K562 (cell line): Measurements from ENCODE around the gene S100A2. TPM values are rescaled to one million over a fixed set of nuclear protein-coding genes. Genes with fewer than 3 reads are reported as not detected.

Source experiments
- ARID1B ChIP-seq: fragments of 450-650 bp; IDR thresholded peaks from 2 replicates; pipeline ENCODE4 v1.6.1; 2016; ENCODE audit warnings: antibody characterized with exemption, mild to moderate bottlenecking, inconsistent platforms
- ATF6 ChIP-seq: sonication (generic); formaldehyde crosslinking; IDR thresholded peaks from 2 replicates; pipeline ENCODE4 v1.4.0; 2020; ENCODE audit warnings: mild to moderate bottlenecking, missing genetic modification reagents
- BRCA1 ChIP-seq, 2 experiments: fragments of 450-650 bp in 1 of 2; sonication (generic) in 1 of 2; formaldehyde crosslinking in 1 of 2; IDR thresholded peaks; 2 replicates each; pipeline versions ENCODE4 v1.5.0 to v1.6.1; 2017 to 2020; ENCODE audit warnings: mild to moderate bottlenecking in 1 of 2, missing genetic modification reagents in 1 of 2
- HNRNPK ChIP-seq: fragments of 200-400 bp; formaldehyde crosslinking; IDR thresholded peaks from one replicate; pipeline ENCODE4 v1.6.1; 2018; ENCODE audit warnings: mild to moderate bottlenecking, low read depth, low read length; ENCODE audit not compliant: poor library complexity, severe bottlenecking
- KAT7 ChIP-seq: sonication (generic); formaldehyde crosslinking; IDR thresholded peaks from 2 replicates; pipeline ENCODE4 v1.8.0; 2022; ENCODE audit warnings: missing genetic modification reagents, mild to moderate bottlenecking, borderline replicate concordance
- MED1 ChIP-seq: sonication (generic); formaldehyde crosslinking; IDR thresholded peaks from 2 replicates; pipeline ENCODE4 v1.8.1; 2023; ENCODE audit warnings: missing genetic modification reagents, borderline replicate concordance
- MTA3 ChIP-seq: fragments of 450-650 bp; formaldehyde crosslinking; IDR thresholded peaks from 2 replicates; pipeline ENCODE4 v1.6.1; 2017; ENCODE audit warnings: mild to moderate bottlenecking, borderline replicate concordance
- NCOA2 ChIP-seq, 2 experiments: fragments of 450-650 bp; IDR thresholded peaks; 2 replicates each; pipeline ENCODE4 v1.6.1; 2018; ENCODE audit warnings: mild to moderate bottlenecking in 2 of 2, moderate library complexity in 1 of 2; ENCODE audit not compliant: partially characterized antibody in 2 of 2
- NCOR1 ChIP-seq: fragments of 450-650 bp; IDR thresholded peaks from 2 replicates; pipeline ENCODE4 v1.6.1; 2016; ENCODE audit warnings: mild to moderate bottlenecking, moderate library complexity
- NFE2 ChIP-seq: IDR thresholded peaks from 2 replicates; pipeline ENCODE4 v1.6.1; 2014; ENCODE audit warnings: antibody characterized with exemption, low read depth
- NR2C1 ChIP-seq, 2 experiments: fragments of 450-650 bp; IDR thresholded peaks; 2 replicates each; pipeline ENCODE4 v1.6.1; 2017; ENCODE audit warnings: mild to moderate bottlenecking in 2 of 2, antibody characterized with exemption in 1 of 2, inconsistent platforms in 1 of 2, missing compliant biosample characterization in 1 of 2, missing genetic modification characterization in 1 of 2
- NRF1 ChIP-seq, 2 experiments: fragments of 450-650 bp; IDR thresholded peaks in 1 of 2; conservative IDR thresholded peaks in 1 of 2; 2 replicates each; pipeline ENCODE4 v1.6.1; 2014; ENCODE audit warnings: mild to moderate bottlenecking in 2 of 2
- SNAPC5 ChIP-seq: fragments of 250-450 bp; sonication (Bioruptor Pico); IDR thresholded peaks from 2 replicates; pipeline ENCODE4 v1.8.0; 2021; ENCODE audit warnings: moderate library complexity, mild to moderate bottlenecking, inconsistent platforms
- SP1 ChIP-seq: sonication (generic); formaldehyde crosslinking; IDR thresholded peaks from 2 replicates; pipeline ENCODE4 v1.8.1; 2022; ENCODE audit warnings: mild to moderate bottlenecking, missing genetic modification reagents
- TOE1 ChIP-seq, 2 experiments: fragments of 450-650 bp in 1 of 2; sonication (generic) in 1 of 2; formaldehyde crosslinking in 1 of 2; IDR thresholded peaks; 2 replicates each; pipeline versions ENCODE4 v1.7.1 to v1.8.0; 2016 to 2022; ENCODE audit warnings: borderline replicate concordance in 2 of 2, mild to moderate bottlenecking in 2 of 2, antibody characterized with exemption in 1 of 2, inconsistent platforms in 1 of 2, low read depth in 1 of 2, missing genetic modification reagents in 1 of 2, moderate library complexity in 1 of 2
- ZBTB8A ChIP-seq: fragments of 450-650 bp; IDR thresholded peaks from 2 replicates; pipeline ENCODE4 v1.6.1; 2018; ENCODE audit warnings: mild to moderate bottlenecking, moderate library complexity; ENCODE audit not compliant: partially characterized antibody
- ZFP36 ChIP-seq: fragments of 150-350 bp; IDR thresholded peaks from 2 replicates; pipeline ENCODE4 v1.6.1; 2018; ENCODE audit warnings: low read length, low read depth; ENCODE audit not compliant: partially characterized antibody
- polyA plus RNA-seq, 8 experiments: library from polyadenylated mRNA; depleted of rRNA in 4 of 8; stranded (reverse) in 5 of 8; unstranded in 3 of 8; fragments of >200 nt; fragmentation: Nextera tagmentation in 2 of 8; fragmentation: Illumina TruSeq in 1 of 8; extraction: Ambion mirVana in 2 of 8; extraction: Trizol in 1 of 8; gene quantifications; 2 replicates each; pipeline versions ENCODE4 v1.2.1 to v1.2.3, GENCODE V29; 2011 to 2014; ENCODE audit warnings: inconsistent platforms in 1 of 8, missing spikeins in 1 of 8
- total RNA-seq, 7 experiments: library from RNA; depleted of rRNA in 6 of 7; stranded (reverse); fragments of >200 nt in 6 of 7; fragmentation: Illumina TruSeq in 2 of 7; extraction: Trizol in 2 of 7; gene quantifications; 2 replicates each; pipeline versions ENCODE4 v1.2.1 to v1.2.3, GENCODE V29; 2011 to 2021; ENCODE audit warnings: low replicate concordance in 1 of 7
- TF ChIP-seq, protein P1 (sequence below): fragments of 450-650 bp; IDR thresholded peaks from 2 replicates; pipeline ENCODE4 v1.6.1; 2016; ENCODE audit warnings: borderline replicate concordance
- TF ChIP-seq, protein P2 (sequence below): sonication (generic); formaldehyde crosslinking; IDR thresholded peaks from 2 replicates; pipeline ENCODE4 v1.8.0; 2022; ENCODE audit warnings: missing genetic modification reagents, mild to moderate bottlenecking, moderate library complexity, borderline replicate concordance
- TF ChIP-seq, protein P3 (sequence below): fragments of 450-650 bp; formaldehyde crosslinking; IDR thresholded peaks from 2 replicates; pipeline ENCODE4 v1.4.0; 2022; ENCODE audit warnings: mild to moderate bottlenecking, moderate library complexity

Gene S100A2
- total and polyA plus RNA-seq, 9 of the 15 experiments (the other 6 are each of a cell fraction or from before 2014, with no cell fraction given) = 0.28 to 0.65 (median 0.44) TPM; not detected in 4

DNA sequence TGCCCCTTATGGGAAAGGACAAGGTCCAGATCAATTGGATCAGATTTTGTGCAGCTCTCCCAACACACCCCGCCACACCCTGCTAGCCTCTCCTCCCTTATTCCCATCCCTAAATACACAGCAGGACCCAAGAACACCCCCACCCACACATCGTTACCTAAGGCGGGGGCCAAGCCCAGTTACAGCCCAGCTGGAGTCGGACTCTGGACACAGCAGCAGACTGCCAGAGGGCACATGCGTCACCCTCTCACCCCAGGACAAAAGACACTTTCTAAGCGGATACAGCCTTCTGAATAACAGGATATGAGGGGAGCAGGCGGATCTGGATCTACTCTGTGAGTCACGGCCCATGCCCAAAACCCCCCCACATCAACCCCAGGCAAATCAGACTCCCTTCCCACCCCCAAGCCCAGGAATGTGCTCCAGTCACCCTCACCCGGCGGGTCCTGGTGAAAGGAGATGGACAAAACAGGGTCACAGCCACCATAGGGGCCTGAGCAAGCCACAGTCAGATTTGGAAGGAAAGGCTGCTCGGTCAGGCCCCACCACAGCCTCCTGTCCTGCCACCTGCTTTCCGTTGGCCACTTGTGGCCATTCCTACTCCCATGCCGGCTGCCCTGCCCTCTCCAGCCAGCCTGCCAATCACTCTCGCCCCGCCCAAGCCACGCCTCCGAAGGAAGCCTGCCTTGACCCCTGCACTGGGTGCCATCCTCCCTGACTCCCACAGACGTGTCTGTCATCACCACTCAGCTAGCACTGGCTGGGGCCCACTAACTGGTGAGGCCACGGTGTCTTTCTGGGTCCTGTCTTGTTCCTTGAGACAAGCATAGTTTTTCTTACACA is 43.3 kb upstream of the S100A2 start (continued):
- TF ChIP-seq, protein P1, sequence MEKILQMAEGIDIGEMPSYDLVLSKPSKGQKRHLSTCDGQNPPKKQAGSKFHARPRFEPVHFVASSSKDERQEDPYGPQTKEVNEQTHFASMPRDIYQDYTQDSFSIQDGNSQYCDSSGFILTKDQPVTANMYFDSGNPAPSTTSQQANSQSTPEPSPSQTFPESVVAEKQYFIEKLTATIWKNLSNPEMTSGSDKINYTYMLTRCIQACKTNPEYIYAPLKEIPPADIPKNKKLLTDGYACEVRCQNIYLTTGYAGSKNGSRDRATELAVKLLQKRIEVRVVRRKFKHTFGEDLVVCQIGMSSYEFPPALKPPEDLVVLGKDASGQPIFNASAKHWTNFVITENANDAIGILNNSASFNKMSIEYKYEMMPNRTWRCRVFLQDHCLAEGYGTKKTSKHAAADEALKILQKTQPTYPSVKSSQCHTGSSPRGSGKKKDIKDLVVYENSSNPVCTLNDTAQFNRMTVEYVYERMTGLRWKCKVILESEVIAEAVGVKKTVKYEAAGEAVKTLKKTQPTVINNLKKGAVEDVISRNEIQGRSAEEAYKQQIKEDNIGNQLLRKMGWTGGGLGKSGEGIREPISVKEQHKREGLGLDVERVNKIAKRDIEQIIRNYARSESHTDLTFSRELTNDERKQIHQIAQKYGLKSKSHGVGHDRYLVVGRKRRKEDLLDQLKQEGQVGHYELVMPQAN = no peak
- TF ChIP-seq ZFP36 (no peak), NFE2 (no peak), NRF1 (conservative IDR thresholded peaks at IDR 0.05 in 1 of 2, IDR thresholded peaks at IDR 0.05 in 1 of 2) (peak; percentile 6 to 39; a peak in 2 of 4 replicates), NCOR1 (peak; percentile 71), HNRNPK (no peak), ATF6 (CRISPR knock-in tag) (no peak), NCOA2 (IDR thresholded peaks at IDR 0.05; ENCODE audit: partially characterized antibody in 2 of 2) (no peak), SNAPC5 (CRISPR knock-in tag) (no peak), NR2C1 (IDR thresholded peaks at IDR 0.05) (peak; percentile 83), NR2C1 (tag; IDR thresholded peaks at IDR 0.05) (peak; percentile 84), ARID1B (peak; percentile 74), MED1 (CRISPR knock-in tag) (no peak), TOE1 (IDR thresholded peaks at IDR 0.05; ENCODE audit: borderline replicate concordance) (no peak), TOE1 (CRISPR knock-in tag; IDR thresholded peaks at IDR 0.05; ENCODE audit: borderline replicate concordance, low read depth) (no peak), MTA3 (peak; percentile 62; the same call in 1 of the 2 replicates), ZBTB8A (no peak), SP1 (CRISPR knock-in tag) (peak; percentile 67; the same call in 1 of the 2 replicates), KAT7 (no peak), BRCA1 (IDR thresholded peaks at IDR 0.05) (no peak), BRCA1 (CRISPR knock-in tag; IDR thresholded peaks at IDR 0.05) (no peak)
- TF ChIP-seq, protein P2, sequence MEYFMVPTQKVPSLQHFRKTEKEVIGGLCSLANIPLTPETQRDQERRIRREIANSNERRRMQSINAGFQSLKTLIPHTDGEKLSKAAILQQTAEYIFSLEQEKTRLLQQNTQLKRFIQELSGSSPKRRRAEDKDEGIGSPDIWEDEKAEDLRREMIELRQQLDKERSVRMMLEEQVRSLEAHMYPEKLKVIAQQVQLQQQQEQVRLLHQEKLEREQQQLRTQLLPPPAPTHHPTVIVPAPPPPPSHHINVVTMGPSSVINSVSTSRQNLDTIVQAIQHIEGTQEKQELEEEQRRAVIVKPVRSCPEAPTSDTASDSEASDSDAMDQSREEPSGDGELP (CRISPR knock-in tag) = peak; percentile 63; the same call in 1 of the 2 replicates
- TF ChIP-seq, protein P3, sequence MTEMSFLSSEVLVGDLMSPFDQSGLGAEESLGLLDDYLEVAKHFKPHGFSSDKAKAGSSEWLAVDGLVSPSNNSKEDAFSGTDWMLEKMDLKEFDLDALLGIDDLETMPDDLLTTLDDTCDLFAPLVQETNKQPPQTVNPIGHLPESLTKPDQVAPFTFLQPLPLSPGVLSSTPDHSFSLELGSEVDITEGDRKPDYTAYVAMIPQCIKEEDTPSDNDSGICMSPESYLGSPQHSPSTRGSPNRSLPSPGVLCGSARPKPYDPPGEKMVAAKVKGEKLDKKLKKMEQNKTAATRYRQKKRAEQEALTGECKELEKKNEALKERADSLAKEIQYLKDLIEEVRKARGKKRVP = no peak
